Adrenal gland (tissue), 12 donors: ENCODE data around the gene TTC27. TPM values are rescaled to one million over a fixed set of nuclear protein-coding genes. Genes with fewer than 3 reads are reported as not detected.

Experiments used
- DNase-seq, 7 donors: peaks; one replicate each; pipeline ENCODE4 v3.0.0-alpha.2; 2019 to 2020
- H3K27ac ChIP-seq, 5 donors: fragments of 200-600 bp; sonication (generic) in 4 of 5; 1 replicate in 3 of 5; 2 replicates in 2 of 5; pipeline versions ENCODE4 v1.5.1 to v1.8.0; 2016 to 2020; ENCODE audit warnings: mild to moderate bottlenecking in 1 of 5
- H3K27me3 ChIP-seq: fragments of 200-600 bp; 2 replicates; pipeline ENCODE4 v1.8.0; 2021
- H3K36me3 ChIP-seq, 2 donors: fragments of 200-600 bp; replicated peaks in 1 of 2; 1 replicate in 1 of 2; 2 replicates in 1 of 2; pipeline versions ENCODE4 v1.5.1 to v1.8.0; 2018 to 2022
- H3K4me1 ChIP-seq, 2 donors: fragments of 200-600 bp; replicated peaks in 1 of 2; 1 replicate in 1 of 2; 2 replicates in 1 of 2; pipeline versions ENCODE4 v1.5.1 to v1.8.0; 2018 to 2021
- H3K4me3 ChIP-seq, 4 donors: fragments of 200-600 bp; sonication (generic) in 3 of 4; one replicate each; pipeline ENCODE4 v1.5.1; 2016 to 2018
- H3K9me3 ChIP-seq, 3 donors: fragments of 200-600 bp; sonication (generic) in 1 of 3; replicated peaks in 1 of 3; 1 replicate in 2 of 3; 2 replicates in 1 of 3; pipeline versions ENCODE4 v1.5.1 to v1.8.0; 2016 to 2021
- CTCF ChIP-seq, 6 experiments: fragments of 450-650 bp in 4 of 6; fragments of 200-600 bp in 2 of 6; sonication (generic) in 1 of 6; IDR thresholded peaks; 1 replicate in 5 of 6; 2 replicates in 1 of 6; pipeline versions ENCODE4 v1.5.1 to v1.8.0; 2016 to 2021; ENCODE audit warnings: antibody characterized with exemption in 6 of 6, mild to moderate bottlenecking in 2 of 6, moderate library complexity in 1 of 6
- POLR2A ChIP-seq, 2 donors: fragments of 450-650 bp; IDR thresholded peaks; one replicate each; pipeline ENCODE4 v1.6.1; 2017; ENCODE audit warnings: antibody characterized with exemption in 2 of 2, mild to moderate bottlenecking in 2 of 2, moderate library complexity in 1 of 2
- WGBS, 4 donors: extraction: QIAGEN DNeasy Blood & Tissue Kit in 2 of 4; methylation state at CpG; one replicate each; pipeline versions ENCODE4 v1.1.5 to v1.1.7; 2013 to 2017; 5-methylcytosine and 5-hydroxymethylcytosine counted together
- intact Hi-C, 2 donors: fragments of 100-400 bp; cut with DNase I; formaldehyde crosslinking; loops; one replicate each; pipeline versions ENCODE4 v1.14.1 to v1.15.0; 2022 to 2023
- polyA plus RNA-seq, 3 donors: library from polyadenylated mRNA; stranded (reverse); fragments of 200-250 nt in 2 of 3; fragments of 350-450 nt in 1 of 3; fragmentation: Illumina TruSeq in 1 of 3; extraction: RNeasy Lipid Tissue Mini Kit (QIAGEN cat#74804) in 1 of 3; gene quantifications; one replicate each; pipeline ENCODE4 v1.2.3, GENCODE V29; 2013 to 2014
- total RNA-seq, 9 donors: library from RNA; depleted of rRNA in 4 of 9; stranded (reverse); fragments of >200 nt in 4 of 9; fragments of 120-200 nt in 1 of 9; fragmentation: NEBNext Ultra II Directional in 1 of 9; extraction: Animal tissue kit (Norgen Biotek cat#: 25700) in 1 of 9; gene quantifications; one replicate each; pipeline versions ENCODE4 v1.1.0 to v1.2.4, GENCODE V29; 2013 to 2023
- donor health status: healthy with polysubstance abuse.
- donor health status: Bipolar disorder and iron deficiency.
- donor health status: DM: yes; HTN: yes; CAD: no.
- donor health status: DM: no; HTN: no; CAD: no.
- donor health status: DM: no; HTN: no; CAD: no.
- donor health status: DM: yes; HTN: yes; CAD: no.

The TTC27 gene
- total and polyA plus RNA-seq, 12 donors = 5.7 to 31.1 (median 19.8) TPM

- Histone ChIP-seq H3K4me1 (no peaks in the 10 kb centered on the region), H3K27me3 (no peaks in the 10 kb centered on the region), H3K4me3 (no peak overlapping the region), H3K36me3 (no peaks in the 10 kb centered on the region), H3K9me3 (no peaks in the 10 kb centered on the region), H3K27ac (no peak overlapping the region)
- no peak for TF ChIP-seq POLR2A (IDR thresholded peaks at IDR 0.05)
- TF ChIP-seq CTCF (IDR thresholded peaks at IDR 0.05) = no peak
- DNase-seq = no peak
- whole genome bisulfite sequencing, 4 donors = 67 to 83% (median 73%) methylated on average over 1 of the region's 1 CpG
- intact Hi-C loops = no loop called here
Observed at GRCh38 chr2:32788114-32788513, 160.3 kb downstream of the TTC27 start.

- Histone ChIP-seq H3K9me3 (no peaks in the 10 kb centered on the region), H3K27ac (no peak overlapping the region), H3K27me3 (no peaks in the 10 kb centered on the region), H3K4me1 (no peaks in the 10 kb centered on the region), H3K36me3 (no peaks in the 10 kb centered on the region), H3K4me3 (no peak overlapping the region)
- intact Hi-C loops = no loop called here
- no peak for TF ChIP-seq POLR2A (IDR thresholded peaks at IDR 0.05)
- no peak for TF ChIP-seq CTCF (IDR thresholded peaks at IDR 0.05)
- peak in 6 of 7 donors; percentile 22 to 63 (median 26) for DNase-seq
- WGBS, 4 donors = 89 to 100% (median 90%) methylated on average over 1 of the region's 1 CpG
Observed at GRCh38 chr2:32792416-32792815, 164.6 kb downstream of the TTC27 start.

GRCh38 chr2:32798829-32799228 is 171.0 kb downstream of the TTC27 start:
- Histone ChIP-seq H3K4me1 (no peaks in the 10 kb centered on the region), H3K4me3 (no peak overlapping the region), H3K27ac (no peak overlapping the region), H3K27me3 (no peaks in the 10 kb centered on the region), H3K9me3 (no peaks in the 10 kb centered on the region), H3K36me3 (no peaks in the 10 kb centered on the region)
- DNase-seq = no peak
- intact Hi-C loops = no loop called here
- TF ChIP-seq CTCF (IDR thresholded peaks at IDR 0.05) (no peak), POLR2A (IDR thresholded peaks at IDR 0.05) (no peak)
- WGBS, 4 donors = 95 to 97% (median 96%) methylated on average over 2 of the region's 2 CpGs

GRCh38 chr2:32801741-32802140 is 173.9 kb downstream of the TTC27 start:
- DNase-seq = no peak
- Histone ChIP-seq H3K36me3 (no peaks in the 10 kb centered on the region), H3K27ac (no peak overlapping the region), H3K27me3 (no peaks in the 10 kb centered on the region), H3K4me3 (no peak overlapping the region), H3K9me3 (no peaks in the 10 kb centered on the region), H3K4me1 (no peaks in the 10 kb centered on the region)
- intact Hi-C loops = no loop called here
- WGBS, 4 donors = 96 to 99% (median 98%) methylated on average over 3 of the region's 3 CpGs
- TF ChIP-seq POLR2A (IDR thresholded peaks at IDR 0.05) = no peak
- TF ChIP-seq CTCF (IDR thresholded peaks at IDR 0.05) = no peak
